Peyer's patch (tissue), 4 donors: ENCODE results near the gene OOSP1.

Experiments used
- CTCF ChIP-seq, 6 experiments: fragments of 450-650 bp in 4 of 6; fragments of 200-600 bp in 2 of 6; sonication (generic) in 1 of 6; IDR thresholded peaks; one replicate each; pipeline ENCODE4 v1.5.1; 2017 to 2019; ENCODE audit warnings: antibody characterized with exemption in 6 of 6, mild to moderate bottlenecking in 3 of 6, moderate library complexity in 1 of 6
- POLR2A ChIP-seq, 2 donors: fragments of 450-650 bp; IDR thresholded peaks; one replicate each; pipeline ENCODE4 v1.5.1; 2017; ENCODE audit warnings: antibody characterized with exemption in 2 of 2, mild to moderate bottlenecking in 2 of 2, moderate library complexity in 2 of 2

GRCh38 chr11:59973097-59973496, 34.9 kb downstream of the OOSP1 start:
- TF ChIP-seq POLR2A (IDR thresholded peaks at IDR 0.05) (no peak), CTCF (IDR thresholded peaks at IDR 0.05) (no peak)
